BLaER1 (cell line): ENCODE measurements around the gene LCNL1.

Source experiments
- H3K27ac ChIP-seq: shearing (Covaris generic); formaldehyde crosslinking; 2 replicates; pipeline ENCODE4 v1.8.1; 2022
- H3K27me3 ChIP-seq: shearing (Covaris generic); formaldehyde crosslinking; 2 replicates; pipeline ENCODE4 v1.8.1; 2022
- H3K36me3 ChIP-seq: shearing (Covaris generic); formaldehyde crosslinking; 2 replicates; pipeline ENCODE4 v1.8.1; 2022
- H3K4me1 ChIP-seq: shearing (Covaris generic); formaldehyde crosslinking; 2 replicates; pipeline ENCODE4 v1.8.1; 2022
- H3K4me2 ChIP-seq: shearing (Covaris generic); formaldehyde crosslinking; 2 replicates; pipeline ENCODE4 v1.8.1; 2022
- H3K4me3 ChIP-seq: shearing (Covaris generic); formaldehyde crosslinking; 2 replicates; pipeline ENCODE4 v1.8.1; 2022
- H3K9ac ChIP-seq: shearing (Covaris generic); formaldehyde crosslinking; 2 replicates; pipeline ENCODE4 v1.8.1; 2022
- H3K9me3 ChIP-seq: shearing (Covaris generic); formaldehyde crosslinking; 2 replicates; pipeline ENCODE4 v1.8.1; 2022
- H4K20me1 ChIP-seq: shearing (Covaris generic); formaldehyde crosslinking; 2 replicates; pipeline ENCODE4 v1.8.1; 2022
- Cebpa-rat ChIP-seq: shearing (Covaris generic); IDR thresholded peaks from 2 replicates; pipeline ENCODE4 v1.8.1; 2022

LCNL1 gene

GRCh38 chr9:137009217-137009616 is 26.4 kb downstream of the LCNL1 start:
- Histone ChIP-seq H3K9ac (no peak overlapping the region), H3K4me2 (no peak overlapping the region), H3K4me1 (peaks cover 29% of the 10 kb centered on the region), H3K27me3 (no peaks in the 10 kb centered on the region), H4K20me1 (no peaks in the 10 kb centered on the region), H3K4me3 (no peak overlapping the region), H3K36me3 (peaks cover 39% of the 10 kb centered on the region), H3K27ac (no peak overlapping the region), H3K9me3 (peaks cover 15% of the 10 kb centered on the region; the same call in 1 of the 2 replicates)
- no peak for TF ChIP-seq Cebpa-rat

- peaks cover 6% of the 10 kb centered on the region; the same call in 1 of the 2 replicates for H3K9me3 ChIP-seq
- no peak overlapping the region for H3K4me2 ChIP-seq
- no peak for TF ChIP-seq Cebpa-rat
- H3K4me3 ChIP-seq: no peak overlapping the region
- H3K27me3 ChIP-seq: no peaks in the 10 kb centered on the region
- peaks cover 49% of the 10 kb centered on the region for H3K36me3 ChIP-seq
- H3K9ac ChIP-seq: no peak overlapping the region
- no peak overlapping the region for H3K27ac ChIP-seq
- H4K20me1 ChIP-seq: no peaks in the 10 kb centered on the region
- peaks cover 29% of the 10 kb centered on the region for H3K4me1 ChIP-seq
Observed at GRCh38 chr9:137009938-137010732, 27.3 kb downstream of the LCNL1 start.

GRCh38 chr9:137011156-137011555 is 28.4 kb downstream of the LCNL1 start:
- Histone ChIP-seq H4K20me1 (no peaks in the 10 kb centered on the region), H3K9me3 (no peaks in the 10 kb centered on the region), H3K36me3 (peaks cover 58% of the 10 kb centered on the region), H3K9ac (no peak overlapping the region), H3K4me2 (no peak overlapping the region), H3K27ac (no peak overlapping the region), H3K4me3 (no peak overlapping the region), H3K4me1 (peaks cover 19% of the 10 kb centered on the region), H3K27me3 (no peaks in the 10 kb centered on the region)
- TF ChIP-seq Cebpa-rat: no peak

GRCh38 chr9:137011907-137012675 is 29.3 kb downstream of the LCNL1 start:
- Histone ChIP-seq H3K27me3 (no peaks in the 10 kb centered on the region), H3K4me3 (no peak overlapping the region), H3K9ac (no peak overlapping the region), H3K27ac (no peak overlapping the region), H3K4me2 (no peak overlapping the region), H3K4me1 (peaks cover 11% of the 10 kb centered on the region), H3K9me3 (0 out of 2 replicates have a peak, but pooled peaks cover 4% of the 10 kb centered on the region), H3K36me3 (peaks cover 67% of the 10 kb centered on the region), H4K20me1 (no peaks in the 10 kb centered on the region)
- no peak for TF ChIP-seq Cebpa-rat

GRCh38 chr9:137012694-137013570 is 30.1 kb downstream of the LCNL1 start:
- H3K27ac ChIP-seq: no peak overlapping the region
- no peaks in the 10 kb centered on the region for H4K20me1 ChIP-seq
- no peak overlapping the region for H3K4me3 ChIP-seq
- H3K9ac ChIP-seq: no peak overlapping the region
- H3K9me3 ChIP-seq: 0 out of 2 replicates have a peak, but pooled peaks cover 4% of the 10 kb centered on the region
- no peak overlapping the region for H3K4me2 ChIP-seq
- TF ChIP-seq Cebpa-rat: no peak
- no peaks in the 10 kb centered on the region for H3K27me3 ChIP-seq
- peaks cover 3% of the 10 kb centered on the region for H3K4me1 ChIP-seq
- H3K36me3 ChIP-seq: peaks cover 70% of the 10 kb centered on the region

- TF ChIP-seq Cebpa-rat: no peak
- Histone ChIP-seq H3K9ac (no peak overlapping the region), H3K36me3 (peaks cover 68% of the 10 kb centered on the region), H4K20me1 (no peaks in the 10 kb centered on the region), H3K27me3 (no peaks in the 10 kb centered on the region), H3K27ac (no peak overlapping the region), H3K4me1 (no peaks in the 10 kb centered on the region), H3K4me3 (no peak overlapping the region), H3K9me3 (0 out of 2 replicates have a peak, but pooled peaks cover 4% of the 10 kb centered on the region), H3K4me2 (no peak overlapping the region)
Observed at GRCh38 chr9:137013571-137013940, 30.8 kb downstream of the LCNL1 start.

GRCh38 chr9:137014166-137014565 is 31.4 kb downstream of the LCNL1 start:
- H3K4me3 ChIP-seq: no peak overlapping the region
- 0 out of 2 replicates have a peak, but pooled peaks cover 4% of the 10 kb centered on the region for H3K9me3 ChIP-seq
- H4K20me1 ChIP-seq: no peaks in the 10 kb centered on the region
- H3K36me3 ChIP-seq: peaks cover 74% of the 10 kb centered on the region
- H3K4me1 ChIP-seq: peaks cover 4% of the 10 kb centered on the region; the same call in 1 of the 2 replicates
- TF ChIP-seq Cebpa-rat: no peak
- H3K4me2 ChIP-seq: no peak overlapping the region
- H3K27me3 ChIP-seq: no peaks in the 10 kb centered on the region
- H3K27ac ChIP-seq: no peak overlapping the region
- H3K9ac ChIP-seq: no peak overlapping the region

GRCh38 chr9:137014776-137015539 is 32.2 kb downstream of the LCNL1 start:
- H3K4me1 ChIP-seq: peaks cover 12% of the 10 kb centered on the region
- no peaks in the 10 kb centered on the region for H4K20me1 ChIP-seq

GRCh38 chr9:137015540-137015930 is 32.7 kb downstream of the LCNL1 start:
- Histone ChIP-seq H3K27ac (no peak overlapping the region), H3K9ac (no peak overlapping the region), H3K27me3 (no peaks in the 10 kb centered on the region), H3K4me1 (peaks cover 13% of the 10 kb centered on the region), H4K20me1 (no peaks in the 10 kb centered on the region), H3K36me3 (peaks cover 77% of the 10 kb centered on the region), H3K9me3 (0 out of 2 replicates have a peak, but pooled peaks cover 4% of the 10 kb centered on the region), H3K4me3 (no peak overlapping the region), H3K4me2 (no peak overlapping the region)
- TF ChIP-seq Cebpa-rat: no peak

More at GRCh38 chr9:137014776-137015539, 32.2 kb downstream of the LCNL1 start:
- Histone ChIP-seq H3K9me3 (0 out of 2 replicates have a peak, but pooled peaks cover 4% of the 10 kb centered on the region), H3K27ac (no peak overlapping the region), H3K27me3 (no peaks in the 10 kb centered on the region), H3K4me3 (no peak overlapping the region), H3K9ac (no peak overlapping the region), H3K4me2 (no peak overlapping the region), H3K36me3 (peaks cover 74% of the 10 kb centered on the region)
- TF ChIP-seq Cebpa-rat: no peak
